Tibial nerve (tissue), 3 donors: Measurements from ENCODE around the gene NSD2.

Experiments
- POLR2A ChIP-seq, 2 donors: fragments of 450-650 bp; IDR thresholded peaks; one replicate each; pipeline ENCODE4 v1.6.1; 2017; ENCODE audit warnings: antibody characterized with exemption in 2 of 2, mild to moderate bottlenecking in 2 of 2, moderate library complexity in 2 of 2
- TF ChIP-seq, protein P1 (sequence below), 5 experiments: fragments of 200-600 bp in 3 of 5; fragments of 450-650 bp in 2 of 5; sonication (generic) in 3 of 5; IDR thresholded peaks; one replicate each; pipeline ENCODE4 v1.5.1; 2016 to 2019; ENCODE audit warnings: antibody characterized with exemption in 5 of 5, mild to moderate bottlenecking in 3 of 5, moderate library complexity in 2 of 5

DNA sequence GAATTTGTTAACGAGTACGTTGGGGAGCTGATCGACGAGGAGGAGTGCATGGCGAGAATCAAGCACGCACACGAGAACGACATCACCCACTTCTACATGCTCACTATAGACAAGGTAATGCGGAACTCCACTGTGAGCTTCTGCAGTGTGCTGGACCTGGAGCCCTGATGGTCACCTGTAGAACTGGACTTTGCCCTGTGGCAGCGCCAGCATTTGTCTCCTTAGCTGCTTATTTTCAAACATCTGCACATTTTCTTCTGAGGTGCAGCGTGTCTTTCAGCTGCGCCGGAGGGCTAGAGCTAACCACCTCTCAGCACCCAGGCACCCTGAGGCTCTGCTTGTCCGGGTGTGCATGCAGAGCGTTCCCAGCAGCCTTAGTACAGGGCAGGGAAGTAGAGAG, 89.8 kb downstream of the NSD2 start:
- TF ChIP-seq, protein P1, sequence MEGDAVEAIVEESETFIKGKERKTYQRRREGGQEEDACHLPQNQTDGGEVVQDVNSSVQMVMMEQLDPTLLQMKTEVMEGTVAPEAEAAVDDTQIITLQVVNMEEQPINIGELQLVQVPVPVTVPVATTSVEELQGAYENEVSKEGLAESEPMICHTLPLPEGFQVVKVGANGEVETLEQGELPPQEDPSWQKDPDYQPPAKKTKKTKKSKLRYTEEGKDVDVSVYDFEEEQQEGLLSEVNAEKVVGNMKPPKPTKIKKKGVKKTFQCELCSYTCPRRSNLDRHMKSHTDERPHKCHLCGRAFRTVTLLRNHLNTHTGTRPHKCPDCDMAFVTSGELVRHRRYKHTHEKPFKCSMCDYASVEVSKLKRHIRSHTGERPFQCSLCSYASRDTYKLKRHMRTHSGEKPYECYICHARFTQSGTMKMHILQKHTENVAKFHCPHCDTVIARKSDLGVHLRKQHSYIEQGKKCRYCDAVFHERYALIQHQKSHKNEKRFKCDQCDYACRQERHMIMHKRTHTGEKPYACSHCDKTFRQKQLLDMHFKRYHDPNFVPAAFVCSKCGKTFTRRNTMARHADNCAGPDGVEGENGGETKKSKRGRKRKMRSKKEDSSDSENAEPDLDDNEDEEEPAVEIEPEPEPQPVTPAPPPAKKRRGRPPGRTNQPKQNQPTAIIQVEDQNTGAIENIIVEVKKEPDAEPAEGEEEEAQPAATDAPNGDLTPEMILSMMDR (IDR thresholded peaks at IDR 0.05) = no peak
- no peak for TF ChIP-seq POLR2A (IDR thresholded peaks at IDR 0.05)
